Retina (tissue), 1 donor: ENCODE measurements around the gene GDF10.

Source experiments
- DNase-seq: peaks from one replicate; pipeline ENCODE4 v3.0.0-alpha.2; 2016

Gene GDF10

GRCh38 chr10:47276576-47277351 is 23.2 kb upstream of the GDF10 start:
- no peak for DNase-seq

- DNase-seq: no peak
These were observed 22.4 kb upstream of the GDF10 start for GRCh38 chr10:47277352-47278151.

DNA sequence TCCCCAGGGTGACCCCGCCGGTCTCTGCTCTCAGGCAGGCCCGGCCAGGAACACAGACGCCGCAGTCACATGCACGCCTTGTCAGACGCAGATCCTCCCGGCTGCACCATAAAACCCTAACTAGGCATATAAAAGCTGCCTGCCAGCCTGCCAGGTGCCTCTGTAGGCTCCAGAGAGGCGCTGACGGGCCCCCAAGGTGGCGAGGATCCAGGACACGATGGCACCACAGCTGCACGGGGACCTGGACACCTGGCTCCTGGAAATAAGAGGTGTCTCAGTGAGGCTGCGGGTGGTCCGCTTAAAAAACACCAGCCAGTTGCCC is 21.9 kb upstream of the GDF10 start:
- DNase-seq: no peak

- DNase-seq: no peak
These were observed 21.3 kb upstream of the GDF10 start for GRCh38 chr10:47278720-47279119.

GRCh38 chr10:47279276-47279675 is 20.7 kb upstream of the GDF10 start:
- DNase-seq: no peak

GRCh38 chr10:47282005-47282656 is 17.9 kb upstream of the GDF10 start:
- DNase-seq: no peak

GRCh38 chr10:47282657-47283018 is 17.4 kb upstream of the GDF10 start:
- DNase-seq: no peak

- no peak for DNase-seq
These were observed 16.8 kb upstream of the GDF10 start for GRCh38 chr10:47283101-47283630.

- DNase-seq: no peak
These were observed 16.1 kb upstream of the GDF10 start for GRCh38 chr10:47283848-47284247.

GRCh38 chr10:47285381-47286115 is 14.4 kb upstream of the GDF10 start:
- no peak for DNase-seq

GRCh38 chr10:47286116-47286505 is 13.9 kb upstream of the GDF10 start:
- no peak for DNase-seq

DNA sequence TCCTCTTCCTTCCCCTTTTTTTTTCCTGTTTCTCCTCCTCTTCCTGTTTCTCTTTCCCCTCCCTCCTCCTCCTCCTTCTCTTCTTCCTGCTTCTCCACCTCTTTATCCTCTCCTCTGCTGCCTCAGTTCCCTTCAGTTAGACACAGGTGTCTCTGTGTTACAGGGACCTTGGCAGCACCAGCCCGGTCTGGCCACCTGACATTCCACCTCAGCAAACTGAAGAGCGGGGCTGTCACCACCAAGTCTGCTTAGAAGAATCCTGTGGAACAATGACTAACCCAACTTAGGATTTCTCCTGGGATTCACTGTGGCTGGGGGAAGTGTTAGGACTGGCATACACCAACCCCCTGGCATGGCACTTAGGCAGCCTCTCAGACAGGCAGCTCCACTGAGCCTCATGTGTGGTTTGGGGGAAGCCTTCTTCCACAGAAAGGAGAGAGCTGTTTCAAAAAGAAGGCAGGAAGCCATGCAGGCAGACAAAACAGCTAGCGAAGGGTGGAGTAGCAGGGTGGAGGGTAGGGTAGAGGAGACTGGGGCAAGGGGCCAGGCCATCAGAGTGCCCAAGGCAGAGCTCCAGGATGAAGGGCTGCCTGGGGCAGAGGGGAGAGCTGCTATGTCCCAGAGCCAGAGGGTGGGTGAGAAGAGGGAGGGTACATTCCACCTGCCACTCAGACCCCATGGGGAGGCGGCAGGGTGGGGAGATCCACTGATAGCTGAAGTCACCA is 13.2 kb upstream of the GDF10 start:
- DNase-seq: no peak

DNA sequence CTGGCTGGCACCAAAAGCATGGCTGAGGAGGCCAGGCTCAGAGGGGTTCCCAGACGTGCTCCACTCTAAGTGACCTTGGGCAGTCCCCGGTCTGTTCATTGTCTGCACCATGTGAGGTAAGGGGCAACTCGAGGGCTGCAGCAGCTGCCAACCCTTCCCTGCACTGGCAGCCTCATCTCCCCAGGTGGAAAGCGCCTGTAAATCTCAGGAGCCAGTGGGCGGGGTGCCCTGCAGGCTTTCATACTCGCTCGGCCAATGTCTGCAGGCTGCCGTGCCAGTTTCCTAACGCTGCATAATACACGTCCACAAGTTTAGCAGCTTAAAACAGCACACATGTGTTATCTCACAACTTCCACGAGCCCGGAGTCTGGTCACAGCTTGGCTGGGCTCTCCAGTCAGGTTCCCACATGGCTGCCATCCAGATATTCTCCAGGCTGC is 12.6 kb upstream of the GDF10 start:
- DNase-seq: no peak

DNA sequence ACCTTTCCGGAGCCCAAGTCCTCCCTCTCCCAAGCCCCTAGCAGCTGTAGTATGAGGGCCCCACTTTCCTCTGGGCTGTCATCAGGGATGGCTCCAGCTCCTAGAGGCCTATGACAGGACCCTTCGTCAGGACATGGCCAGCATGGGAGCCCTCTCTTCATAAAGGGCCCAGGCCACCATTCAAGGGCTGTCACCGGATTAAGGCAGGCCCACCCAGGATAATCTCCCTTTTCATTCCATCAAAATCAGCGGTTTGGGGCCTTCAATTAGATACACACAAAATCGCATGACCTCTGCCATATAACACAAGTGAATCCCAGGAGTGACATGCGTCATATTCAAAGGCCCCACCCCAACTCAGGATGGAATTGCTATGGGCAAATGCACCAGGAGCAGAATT is 12.2 kb upstream of the GDF10 start:
- DNase-seq: no peak

DNA sequence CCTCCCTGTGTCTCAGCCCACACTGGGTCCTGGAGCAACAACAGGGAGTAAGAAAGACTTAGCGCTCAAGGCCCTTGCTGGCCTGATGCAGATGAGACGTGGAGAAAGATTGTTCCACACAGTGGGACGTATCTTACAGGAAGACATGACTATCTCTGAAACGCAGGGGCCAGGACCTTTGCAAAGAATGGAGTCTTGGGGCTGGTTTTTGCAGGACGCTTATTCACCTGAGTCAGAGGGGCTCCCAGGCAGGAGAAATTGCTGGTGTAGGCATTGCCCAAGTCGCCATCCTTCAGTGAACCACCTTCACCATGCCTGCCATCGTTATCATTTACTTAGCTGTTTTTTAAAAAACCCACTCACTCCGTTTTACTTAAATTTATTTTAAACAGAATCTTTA is 11.8 kb upstream of the GDF10 start:
- DNase-seq: no peak

- no peak for DNase-seq
These were observed 11.0 kb upstream of the GDF10 start for GRCh38 chr10:47288916-47289495.

DNA sequence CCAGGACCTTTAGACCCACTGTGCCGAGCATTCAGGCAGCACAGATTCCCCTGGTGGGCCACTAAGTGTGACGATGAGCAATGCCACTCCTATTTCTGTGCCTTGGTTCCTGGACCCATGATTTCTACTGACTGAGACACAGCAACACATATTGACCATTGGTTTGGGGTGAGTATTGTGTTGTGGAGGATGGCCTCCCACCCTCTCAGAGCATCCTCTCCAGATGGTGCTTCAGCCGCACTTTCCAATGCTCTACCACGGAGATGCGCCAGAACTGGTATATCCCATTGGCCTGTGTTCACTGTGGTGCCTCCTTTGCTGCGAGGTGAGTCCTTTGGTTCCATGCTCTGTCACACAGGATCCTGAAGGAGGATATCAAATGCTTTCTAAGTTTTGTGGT is 10.1 kb upstream of the GDF10 start:
- no peak for DNase-seq

- no peak for DNase-seq
These were observed 9.7 kb upstream of the GDF10 start for GRCh38 chr10:47290338-47290737.

DNA sequence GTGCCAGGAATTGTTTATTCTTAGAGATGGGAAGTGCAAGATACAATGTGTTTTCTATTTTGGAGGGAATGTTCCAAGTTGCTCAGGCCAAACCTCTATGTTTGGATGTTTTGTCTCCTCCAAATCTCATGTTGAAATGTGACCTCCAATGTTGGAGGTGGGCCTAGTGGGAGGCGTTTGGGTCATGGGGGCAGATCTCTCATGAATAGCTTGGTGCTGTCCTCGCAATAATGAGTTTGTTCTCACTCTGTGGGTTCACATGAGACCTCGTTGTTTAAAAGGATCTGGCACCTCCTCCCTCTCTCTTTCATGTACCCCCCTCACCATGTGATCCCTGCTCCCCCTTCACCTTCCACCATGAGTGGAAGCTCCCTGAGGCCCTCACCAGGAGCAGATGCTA is 8.3 kb upstream of the GDF10 start:
- no peak for DNase-seq

- no peak for DNase-seq
These were observed 5.9 kb upstream of the GDF10 start for GRCh38 chr10:47294057-47294456.

DNA sequence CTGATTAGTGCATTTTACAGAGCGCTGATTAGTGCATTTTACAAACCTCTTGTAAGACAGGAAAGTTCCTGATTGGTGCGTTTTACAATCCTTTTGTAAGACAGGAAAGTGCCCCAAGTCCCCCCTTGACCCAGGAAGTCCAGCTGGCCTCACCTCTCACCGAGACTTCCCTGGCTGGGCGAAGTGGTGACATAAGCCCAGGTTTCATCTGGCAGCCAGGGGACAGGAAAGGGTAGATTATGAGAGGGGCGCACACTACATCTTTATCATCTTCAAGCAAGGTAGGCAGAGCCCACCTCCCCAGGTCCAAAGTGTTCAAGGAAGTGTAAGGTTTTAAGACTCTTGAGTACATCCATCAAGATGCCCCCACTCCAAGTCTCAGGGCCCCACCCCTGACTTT is 5.5 kb upstream of the GDF10 start:
- DNase-seq: no peak

- DNase-seq: no peak
These were observed 4.6 kb upstream of the GDF10 start for GRCh38 chr10:47295411-47295810.
